A549 (cell line): ENCODE results near the gene MRPL27.

Source experiments
- BCL3 ChIP-seq: fragments of >200 bp; sonication (Bioruptor Twin); formaldehyde crosslinking; IDR thresholded peaks from 3 replicates; pipeline ENCODE4 v1.6.1; 2016
- CTCF ChIP-seq: fragments of >200 bp; sonication (Bioruptor Twin); formaldehyde crosslinking; IDR thresholded peaks from 3 replicates; pipeline ENCODE4 v1.5.1; 2016
- ELK1 ChIP-seq: fragments of 150-350 bp; IDR thresholded peaks from 2 replicates; pipeline ENCODE4 v1.6.1; 2014; ENCODE audit warnings: low read depth, mild to moderate bottlenecking, low read length
- MAX ChIP-seq: IDR thresholded peaks from 2 replicates; pipeline ENCODE4 v1.6.1; 2012
- NFE2L2 ChIP-seq: fragments of 150-350 bp; conservative IDR thresholded peaks from 2 replicates; pipeline ENCODE4 v1.6.1; 2014; ENCODE audit warnings: low read length
- NR3C1 ChIP-seq: fragments of >200 bp; sonication (Bioruptor Twin); formaldehyde crosslinking; IDR thresholded peaks from 3 replicates; pipeline ENCODE4 v1.6.1; 2017
- PBX3 ChIP-seq: IDR thresholded peaks from 2 replicates; pipeline ENCODE4 v1.6.1; 2012
- POLR2A ChIP-seq: IDR thresholded peaks from 2 replicates; pipeline ENCODE4 v1.6.1; 2012; ENCODE audit warnings: mild to moderate bottlenecking, low read length
- REST ChIP-seq: fragments of 200-600 bp; sonication (generic); IDR thresholded peaks from 2 replicates; pipeline ENCODE4 v1.6.1; 2016; ENCODE audit warnings: antibody characterized with exemption, mild to moderate bottlenecking, moderate library complexity
- RFX5 ChIP-seq: fragments of 450-650 bp; IDR thresholded peaks from 2 replicates; pipeline ENCODE4 v1.7.1; 2014; ENCODE audit warnings: antibody characterized with exemption, mild to moderate bottlenecking, moderate library complexity
- TP53 ChIP-seq: fragments of 250-450 bp; sonication (Bioruptor Pico); IDR thresholded peaks from 2 replicates; pipeline ENCODE4 v1.5.0; 2021; ENCODE audit warnings: mild to moderate bottlenecking, moderate library complexity
- USF2 ChIP-seq: fragments of 450-650 bp; IDR thresholded peaks from 2 replicates; pipeline ENCODE4 v1.6.1; 2014; ENCODE audit warnings: antibody characterized with exemption

GRCh38 chr17:50381920-50382319 is 8.9 kb upstream of the MRPL27 start:
- TF ChIP-seq CTCF: no peak
- no peak for TF ChIP-seq REST
- no peak for TF ChIP-seq PBX3
- no peak for TF ChIP-seq BCL3
- no peak for TF ChIP-seq POLR2A
- TF ChIP-seq ELK1: no peak
- TF ChIP-seq NFE2L2: no peak
- no peak for TF ChIP-seq NR3C1
- TF ChIP-seq MAX: no peak
- no peak for TF ChIP-seq USF2
- no peak for TF ChIP-seq RFX5
- TF ChIP-seq TP53 (CRISPR knock-in tag): no peak
